Stomach (tissue), 9 donors: ENCODE measurements around the gene ARHGAP40. TPM values are rescaled to one million over a fixed set of nuclear protein-coding genes. Genes with fewer than 3 reads are reported as not detected.

Experiments used
- DNase-seq, 2 donors: peaks; one replicate each; pipeline versions ENCODE4 v3.0.0 to v3.0.0-alpha.2; 2013 to 2019
- H3K27ac ChIP-seq, 5 donors: fragments of 200-600 bp in 4 of 5; sonication (generic) in 4 of 5; one replicate each; pipeline ENCODE4 v1.5.1; 2013 to 2019; ENCODE audit warnings: mild to moderate bottlenecking in 1 of 5, moderate library complexity in 1 of 5
- H3K27me3 ChIP-seq, 3 donors: fragments of 200-600 bp; sonication (generic); one replicate each; pipeline ENCODE4 v1.5.1; 2017 to 2019; ENCODE audit warnings: mixed run types in 1 of 3
- H3K36me3 ChIP-seq, 4 donors: fragments of 200-600 bp; sonication (generic); 1 replicate in 3 of 4; 2 replicates in 1 of 4; pipeline ENCODE4 v1.5.1; 2016 to 2019
- H3K4me1 ChIP-seq, 4 donors: fragments of 200-600 bp; sonication (generic); one replicate each; pipeline ENCODE4 v1.5.1; 2016 to 2019
- H3K4me3 ChIP-seq, 4 donors: fragments of 200-600 bp; sonication (generic) in 3 of 4; one replicate each; pipeline ENCODE4 v1.5.1; 2016 to 2019; ENCODE audit warnings: mild to moderate bottlenecking in 1 of 4
- H3K9me3 ChIP-seq, 4 donors: fragments of 200-600 bp; sonication (generic); one replicate each; pipeline ENCODE4 v1.5.1; 2016 to 2019
- EP300 ChIP-seq: sonication (generic); formaldehyde crosslinking; IDR thresholded peaks from one replicate; pipeline ENCODE4 v1.6.1; 2017; ENCODE audit warnings: antibody characterized with exemption
- POLR2A ChIP-seq, 4 donors: fragments of 450-650 bp; IDR thresholded peaks; one replicate each; pipeline ENCODE4 v1.6.1; 2016; ENCODE audit warnings: antibody characterized with exemption in 4 of 4, control low read depth in 2 of 4, mild to moderate bottlenecking in 1 of 4, moderate library complexity in 1 of 4
- POLR2AphosphoS5 ChIP-seq, 3 donors: sonication (generic); formaldehyde crosslinking; IDR thresholded peaks; one replicate each; pipeline ENCODE4 v1.6.1; 2016; ENCODE audit warnings: antibody characterized with exemption in 3 of 3
- WGBS, 5 donors: extraction: QIAGEN DNeasy Blood & Tissue Kit in 3 of 5; methylation state at CpG; one replicate each; pipeline versions ENCODE4 v1.1.5 to v1.1.7; 2013 to 2018; 5-methylcytosine and 5-hydroxymethylcytosine counted together
- intact Hi-C: fragments of 100-400 bp; cut with DNase I; formaldehyde crosslinking; loops from one replicate; pipeline ENCODE4 v1.15.1; 2023; ENCODE audit warnings: low total_unique reads
- polyA plus RNA-seq, 3 donors: library from polyadenylated mRNA; stranded (reverse); fragments of 200-250 nt; gene quantifications; one replicate each; pipeline ENCODE4 v1.2.3, GENCODE V29; 2013
- total RNA-seq, 5 donors: library from RNA; depleted of rRNA; stranded (reverse); fragments of >200 nt; gene quantifications; one replicate each; pipeline versions ENCODE4 v1.1.0 to v1.2.3, GENCODE V29; 2014 to 2016
- TF ChIP-seq, protein P1 (sequence below), 7 experiments: fragments of 450-650 bp in 4 of 7; fragments of 200-600 bp in 3 of 7; sonication (generic) in 3 of 7; IDR thresholded peaks; one replicate each; pipeline ENCODE4 v1.5.1; 2016 to 2019; ENCODE audit warnings: antibody characterized with exemption in 7 of 7, control low read depth in 2 of 7, mild to moderate bottlenecking in 1 of 7
- donor health status: healthy with polysubstance abuse.
- donor health status: Bipolar disorder and iron deficiency.
- donor health status: healthy.

The ARHGAP40 gene
- total and polyA plus RNA-seq, 8 donors: 0.31 to 15.7 (median 1.1) TPM; not detected in 3

DNA sequence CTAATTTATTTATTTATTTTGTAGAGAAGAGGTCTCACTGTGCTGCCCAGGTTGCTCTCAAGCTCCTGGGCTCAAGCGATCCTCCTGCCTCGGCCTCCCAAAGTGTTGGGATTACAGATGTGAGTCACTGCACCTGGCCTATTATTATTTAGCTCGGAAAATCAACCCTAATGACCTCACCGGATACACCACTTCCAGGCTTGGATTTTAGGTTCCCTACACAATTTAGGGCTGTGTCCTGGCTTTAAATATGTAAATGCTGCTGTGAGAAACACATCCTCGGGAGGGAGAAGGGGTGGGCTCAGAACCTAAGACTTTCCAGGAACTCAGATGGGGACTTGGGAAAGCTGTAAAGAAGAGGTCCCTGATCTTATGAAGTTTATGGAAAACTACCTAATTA is 71.7 kb downstream of the ARHGAP40 start:
- H3K4me1 ChIP-seq: peaks cover 5 to 17% (median 16%) of the 10 kb centered on the region in 4 donors
- peak overlapping the region in 1 of 4 donors; percentile 52 for H3K4me3 ChIP-seq
- H3K9me3 ChIP-seq: no peaks in the 10 kb centered on the region
- TF ChIP-seq, protein P1, sequence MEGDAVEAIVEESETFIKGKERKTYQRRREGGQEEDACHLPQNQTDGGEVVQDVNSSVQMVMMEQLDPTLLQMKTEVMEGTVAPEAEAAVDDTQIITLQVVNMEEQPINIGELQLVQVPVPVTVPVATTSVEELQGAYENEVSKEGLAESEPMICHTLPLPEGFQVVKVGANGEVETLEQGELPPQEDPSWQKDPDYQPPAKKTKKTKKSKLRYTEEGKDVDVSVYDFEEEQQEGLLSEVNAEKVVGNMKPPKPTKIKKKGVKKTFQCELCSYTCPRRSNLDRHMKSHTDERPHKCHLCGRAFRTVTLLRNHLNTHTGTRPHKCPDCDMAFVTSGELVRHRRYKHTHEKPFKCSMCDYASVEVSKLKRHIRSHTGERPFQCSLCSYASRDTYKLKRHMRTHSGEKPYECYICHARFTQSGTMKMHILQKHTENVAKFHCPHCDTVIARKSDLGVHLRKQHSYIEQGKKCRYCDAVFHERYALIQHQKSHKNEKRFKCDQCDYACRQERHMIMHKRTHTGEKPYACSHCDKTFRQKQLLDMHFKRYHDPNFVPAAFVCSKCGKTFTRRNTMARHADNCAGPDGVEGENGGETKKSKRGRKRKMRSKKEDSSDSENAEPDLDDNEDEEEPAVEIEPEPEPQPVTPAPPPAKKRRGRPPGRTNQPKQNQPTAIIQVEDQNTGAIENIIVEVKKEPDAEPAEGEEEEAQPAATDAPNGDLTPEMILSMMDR (IDR thresholded peaks at IDR 0.05): no peak
- TF ChIP-seq EP300: no peak
- TF ChIP-seq POLR2A (IDR thresholded peaks at IDR 0.05): no peak
- no peak for TF ChIP-seq POLR2AphosphoS5 (IDR thresholded peaks at IDR 0.05)
- WGBS, 5 donors: 35 to 46% (median 37%) methylated on average over 5 of the region's 5 CpGs
- DNase-seq: no peak
- H3K36me3 ChIP-seq: no peaks in the 10 kb centered on the region
- H3K27me3 ChIP-seq: peaks cover 11 to 74% (median 37%) of the 10 kb centered on the region in 3 donors
- H3K27ac ChIP-seq: no peak overlapping the region
- intact Hi-C loops: no loop called here

DNA sequence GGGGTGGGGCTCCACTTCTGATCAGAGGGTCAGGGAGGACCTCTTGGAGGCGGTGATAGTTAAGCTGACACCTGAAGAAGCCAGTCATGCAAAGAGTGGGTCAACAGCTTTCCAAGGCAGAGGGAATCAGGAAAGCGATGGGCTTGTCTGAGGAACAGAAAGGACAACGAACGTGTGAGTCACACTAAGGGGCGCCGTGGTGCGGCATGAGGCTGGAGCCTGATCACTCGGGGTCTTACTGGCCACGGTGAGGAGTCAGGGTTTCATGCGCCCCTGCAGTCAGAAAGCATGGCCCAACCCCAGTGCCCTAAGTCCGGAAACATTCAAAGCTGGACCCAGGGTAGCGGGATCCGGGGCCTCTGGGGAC is 72.1 kb downstream of the ARHGAP40 start:
- no peak for TF ChIP-seq EP300
- TF ChIP-seq, protein P1 (IDR thresholded peaks at IDR 0.05): no peak
- TF ChIP-seq POLR2A (IDR thresholded peaks at IDR 0.05): no peak
- TF ChIP-seq POLR2AphosphoS5 (IDR thresholded peaks at IDR 0.05): no peak
- Histone ChIP-seq H3K4me1 (peaks cover 5 to 17% (median 16%) of the 10 kb centered on the region in 4 donors), H3K9me3 (no peaks in the 10 kb centered on the region), H3K36me3 (no peaks in the 10 kb centered on the region), H3K4me3 (peak overlapping the region; percentile 36 to 54 (median 49)), H3K27me3 (peaks cover 11 to 70% (median 37%) of the 10 kb centered on the region in 3 donors), H3K27ac (no peak overlapping the region)
- WGBS, 5 donors: 1 to 7% (median 5%) methylated on average over 13 of the region's 13 CpGs
- DNase-seq: peak in 1 of 2 donors; percentile 32
- intact Hi-C loops: no loop called here

DNA sequence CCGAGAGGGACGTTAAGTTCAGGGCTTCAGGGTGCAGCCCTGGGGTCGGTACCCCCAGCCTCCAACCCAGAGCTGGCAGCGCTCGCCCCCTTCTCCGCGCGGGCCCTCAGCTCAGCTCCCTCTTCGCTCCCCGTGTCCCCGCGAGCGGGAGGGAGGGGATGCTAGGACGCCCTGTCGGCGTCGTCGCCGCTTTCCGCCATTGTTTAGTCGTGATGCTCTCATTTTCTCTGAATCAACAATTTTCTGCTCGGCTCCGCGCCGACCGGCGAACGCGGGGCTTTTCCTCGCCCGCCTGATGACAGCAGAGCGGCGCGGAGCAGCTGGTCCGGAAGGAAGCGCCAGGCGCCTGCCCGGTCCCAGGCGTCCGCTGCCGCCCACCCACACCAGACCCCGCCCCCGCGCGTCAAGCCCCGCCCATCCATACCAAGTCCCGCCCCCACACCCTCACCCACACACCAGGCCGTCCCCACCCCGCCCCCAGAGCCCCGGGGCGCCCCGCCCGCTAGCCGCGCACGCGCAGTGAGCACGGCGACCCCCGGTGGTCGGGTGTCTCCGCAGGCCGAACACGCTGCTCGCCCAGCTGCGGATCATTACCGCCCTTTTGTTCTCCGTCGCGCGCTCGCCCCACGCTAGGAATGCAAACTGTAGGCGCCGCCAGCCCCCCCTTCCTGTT is 72.6 kb downstream of the ARHGAP40 start:
- Histone ChIP-seq H3K9me3 (no peaks in the 10 kb centered on the region), H3K4me1 (peaks cover 5 to 17% (median 16%) of the 10 kb centered on the region in 4 donors), H3K27me3 (peaks cover 11 to 70% (median 37%) of the 10 kb centered on the region in 3 donors), H3K27ac (no peak overlapping the region), H3K36me3 (no peaks in the 10 kb centered on the region), H3K4me3 (peak overlapping the region; percentile 36 to 54 (median 49))
- DNase-seq: peak in 1 of 2 donors; percentile 84
- WGBS, 5 donors: 4 to 6% (median 5%) methylated on average over 33 to 75 of the region's 75 CpGs
- TF ChIP-seq, protein P1 (IDR thresholded peaks at IDR 0.05): no peak
- intact Hi-C loops: no loop called here

DNA sequence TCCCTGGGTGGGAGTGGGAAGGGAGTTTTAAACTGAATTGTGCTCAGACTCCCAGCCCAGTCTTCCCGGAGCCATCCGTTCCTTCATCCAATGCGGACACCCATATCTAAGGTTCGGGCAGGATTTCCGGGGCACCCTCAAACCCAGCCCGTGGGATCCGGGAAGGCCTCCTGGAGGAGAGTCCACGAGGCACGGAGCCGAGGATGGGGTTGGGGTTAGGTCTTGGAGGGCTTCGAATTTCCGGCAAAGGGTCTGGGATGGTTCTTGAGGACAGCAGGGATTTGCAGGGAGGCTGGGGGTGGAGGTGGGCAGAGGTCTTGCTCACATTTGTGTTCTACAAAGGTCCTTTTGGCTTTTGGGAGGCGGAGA is 73.1 kb downstream of the ARHGAP40 start:
- Histone ChIP-seq H3K4me3 (peak overlapping the region in 3 of 4 donors; percentile 36 to 54 (median 52)), H3K9me3 (no peaks in the 10 kb centered on the region), H3K27ac (no peak overlapping the region), H3K4me1 (peaks cover 5 to 17% (median 16%) of the 10 kb centered on the region in 4 donors), H3K36me3 (no peaks in the 10 kb centered on the region), H3K27me3 (peaks cover 11 to 66% (median 37%) of the 10 kb centered on the region in 3 donors)
- TF ChIP-seq POLR2AphosphoS5 (IDR thresholded peaks at IDR 0.05) (no peak), EP300 (no peak), POLR2A (IDR thresholded peaks at IDR 0.05) (no peak)
- DNase-seq: no peak
- intact Hi-C loops: no loop called here
- 22 to 32% (median 28%) methylated on average over 13 of the region's 13 CpGs for WGBS, 5 donors

DNA sequence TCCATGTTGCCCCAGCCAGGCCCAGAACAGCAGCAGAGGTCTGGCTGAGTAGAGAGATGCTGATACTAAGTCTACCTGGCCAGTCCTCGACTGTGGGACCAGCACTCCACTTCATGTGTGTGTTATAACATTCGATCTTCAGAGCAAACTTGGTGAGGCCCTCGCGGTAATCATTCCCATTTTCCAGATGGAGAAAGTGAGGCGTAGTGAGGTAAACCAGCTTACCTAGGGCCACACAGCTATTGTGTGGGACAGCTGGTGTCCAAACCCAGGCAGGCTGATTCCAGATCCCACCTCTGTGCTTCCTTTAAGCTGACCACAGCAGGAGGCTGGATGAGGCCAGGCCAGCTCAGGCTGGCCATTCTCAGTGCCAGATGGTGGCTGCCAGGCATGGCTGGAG is 75.0 kb downstream of the ARHGAP40 start:
- TF ChIP-seq POLR2A (IDR thresholded peaks at IDR 0.05) (no peak), POLR2AphosphoS5 (IDR thresholded peaks at IDR 0.05) (no peak), EP300 (no peak)
- TF ChIP-seq, protein P1 (IDR thresholded peaks at IDR 0.05): no peak
- Histone ChIP-seq H3K9me3 (no peaks in the 10 kb centered on the region), H3K27me3 (peaks cover 11 to 55% (median 31%) of the 10 kb centered on the region in 3 donors), H3K27ac (no peak overlapping the region), H3K4me1 (peaks cover 5 to 17% (median 16%) of the 10 kb centered on the region in 4 donors), H3K36me3 (no peaks in the 10 kb centered on the region), H3K4me3 (no peak overlapping the region)
- 74 to 91% (median 85%) methylated on average over 5 of the region's 5 CpGs for WGBS, 5 donors
- DNase-seq: no peak
- intact Hi-C loops: no loop called here
